Right forelimb (tissue), 1 donor: ENCODE data around the gene GP9.

Source experiments
- DNase-seq: peaks from one replicate; pipeline ENCODE4 v3.0.0-alpha.2; 2018

GP9 gene

GRCh38 chr3:129030611-129031010 lies 30.0 kb upstream of the GP9 start:
- DNase-seq = no peak

DNA sequence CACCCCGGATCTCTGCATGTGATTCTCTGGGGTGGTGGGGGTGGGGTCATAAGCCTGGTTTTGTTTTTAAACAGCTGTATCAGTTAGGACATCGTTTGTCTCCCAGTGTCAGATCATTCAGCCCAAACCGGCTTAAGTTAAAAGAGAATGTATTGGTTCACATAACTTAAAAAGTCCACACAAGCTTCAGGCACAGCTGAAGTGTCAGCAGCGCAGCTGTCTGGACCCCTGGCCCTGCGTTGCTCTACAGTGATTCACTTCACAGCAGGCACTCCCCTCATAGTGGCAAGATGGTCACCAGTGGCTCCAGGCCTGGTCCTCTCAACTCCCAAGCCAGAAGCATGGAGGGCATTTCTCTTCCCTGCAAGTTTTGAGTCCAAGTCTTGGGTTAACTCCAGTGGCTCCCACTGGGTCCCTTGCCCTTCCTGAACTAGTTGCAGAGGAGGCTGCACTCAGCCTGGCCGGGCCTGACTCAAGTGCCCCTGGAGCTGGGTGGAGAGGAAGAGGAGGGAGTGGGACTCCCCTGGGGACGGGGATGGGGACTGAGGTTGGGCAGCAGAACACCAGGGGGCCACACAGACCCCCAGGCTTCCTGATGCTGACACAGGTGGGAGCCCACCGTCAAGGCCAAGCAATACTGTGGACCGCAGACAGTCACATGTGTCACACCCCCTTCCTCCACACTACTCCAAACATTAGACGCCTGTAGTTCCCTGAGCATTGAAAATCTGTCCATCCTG lies 28.9 kb upstream of the GP9 start:
- no peak for DNase-seq

GRCh38 chr3:129032716-129033115 lies 27.9 kb upstream of the GP9 start:
- no peak for DNase-seq

- DNase-seq = no peak
Observed at GRCh38 chr3:129033151-129033550, 27.4 kb upstream of the GP9 start.

DNA sequence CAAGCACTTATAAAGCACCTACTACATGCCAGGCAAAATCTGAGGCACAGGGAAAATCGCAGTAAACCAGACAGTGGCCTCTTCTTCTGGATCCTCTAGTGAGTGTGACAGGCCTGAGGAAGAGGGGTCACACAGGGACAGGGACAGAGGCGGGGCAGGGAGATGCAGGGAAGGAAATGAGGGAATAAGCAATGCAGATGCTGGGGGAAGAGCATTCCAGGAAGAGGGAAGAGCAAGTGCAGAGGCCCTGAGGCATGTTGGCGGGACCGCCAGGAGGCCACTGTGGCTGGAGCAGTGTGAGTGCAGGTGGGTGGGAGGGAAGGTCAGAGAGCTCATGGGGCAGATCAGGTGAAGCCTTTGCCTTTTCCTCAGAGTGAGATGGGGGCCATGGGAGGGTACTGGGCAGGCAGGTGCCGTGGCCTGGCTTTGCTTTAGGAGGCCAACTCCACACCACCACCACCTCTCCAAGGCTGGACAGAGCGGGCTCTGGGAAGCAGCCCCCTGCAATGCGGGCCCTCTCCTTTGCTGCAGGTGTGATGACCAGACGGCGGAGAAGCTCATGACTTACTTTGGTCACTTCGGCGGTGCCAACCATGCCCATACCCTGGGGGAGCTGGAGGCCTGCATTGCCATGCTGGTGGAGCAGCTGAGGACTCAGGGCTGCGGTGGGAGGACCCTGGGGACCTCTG lies 26.8 kb upstream of the GP9 start:
- no peak for DNase-seq

DNA sequence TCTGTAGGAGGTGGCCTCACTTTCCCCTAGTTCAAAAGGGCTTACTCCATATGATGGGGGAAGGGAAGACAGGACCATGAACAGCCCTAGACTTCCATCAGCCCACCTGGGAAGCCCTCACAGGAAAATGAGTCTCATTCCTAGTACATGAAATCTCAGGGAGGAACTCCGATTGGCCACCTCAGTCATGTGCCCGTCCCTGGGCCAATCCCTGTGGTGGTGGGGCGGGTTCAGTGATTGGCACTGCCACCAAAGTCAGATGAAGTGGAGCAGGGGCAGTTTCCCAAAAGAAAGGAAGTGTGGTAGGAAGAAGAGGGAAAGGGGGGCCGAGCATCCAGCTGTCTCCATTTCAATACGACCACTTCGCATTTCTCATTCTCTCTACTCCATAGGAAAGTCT lies 25.9 kb upstream of the GP9 start:
- no peak for DNase-seq

GRCh38 chr3:129035360-129036221 lies 25.0 kb upstream of the GP9 start:
- no peak for DNase-seq

- DNase-seq = no peak
Observed at GRCh38 chr3:129036222-129037092, 24.1 kb upstream of the GP9 start.

DNA sequence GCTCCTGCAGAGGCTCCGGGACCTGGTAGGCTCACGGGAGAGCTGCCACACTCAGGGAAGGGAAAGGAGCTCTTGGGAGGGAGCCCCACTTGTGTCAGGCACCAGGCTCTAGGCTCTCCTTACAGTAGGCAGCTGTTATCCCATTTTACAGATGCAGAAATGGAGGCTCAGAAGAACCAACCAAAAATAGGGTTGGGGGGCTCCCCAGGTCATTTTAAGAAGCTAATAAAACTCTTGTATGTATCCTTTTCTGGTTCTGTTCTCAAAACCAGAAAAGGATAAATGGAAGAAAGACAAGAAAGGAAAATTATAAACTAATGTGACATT lies 23.5 kb upstream of the GP9 start:
- no peak for DNase-seq

DNA sequence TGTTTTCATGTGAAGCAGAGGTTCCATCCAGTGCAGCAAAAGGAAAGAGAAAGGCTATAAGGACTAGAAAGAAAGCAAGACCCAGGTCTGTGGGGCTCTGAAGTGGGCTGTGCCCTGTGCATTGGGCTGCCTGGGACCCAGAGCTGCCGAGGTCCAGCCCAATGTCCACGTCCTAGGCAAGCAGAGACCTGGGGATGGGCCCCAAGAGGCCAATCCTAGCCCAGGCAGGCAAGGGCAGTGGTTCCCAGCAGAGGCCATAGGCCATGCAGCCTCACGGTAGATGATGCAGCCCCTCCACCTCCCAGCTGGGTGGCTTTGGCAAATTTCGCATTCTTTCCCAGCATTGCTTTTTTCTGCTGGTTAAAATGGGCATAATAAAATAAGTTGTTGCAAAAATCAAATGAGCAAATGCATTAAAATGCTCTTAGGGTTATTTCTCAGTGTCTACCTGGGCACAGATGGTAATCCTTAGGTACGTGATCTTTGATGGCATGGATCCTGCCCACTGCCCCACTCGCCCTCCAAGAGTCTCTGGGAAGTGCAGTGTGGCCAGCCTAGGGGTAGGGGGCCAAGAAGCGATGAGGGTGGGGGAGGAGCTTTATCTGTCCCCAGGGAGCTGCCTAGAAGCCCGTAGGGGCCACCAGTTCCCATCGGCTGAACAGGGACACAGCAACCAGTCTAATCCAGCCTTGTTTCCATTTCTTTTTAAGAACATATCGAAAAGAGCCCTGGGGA lies 22.3 kb upstream of the GP9 start:
- no peak for DNase-seq

DNA sequence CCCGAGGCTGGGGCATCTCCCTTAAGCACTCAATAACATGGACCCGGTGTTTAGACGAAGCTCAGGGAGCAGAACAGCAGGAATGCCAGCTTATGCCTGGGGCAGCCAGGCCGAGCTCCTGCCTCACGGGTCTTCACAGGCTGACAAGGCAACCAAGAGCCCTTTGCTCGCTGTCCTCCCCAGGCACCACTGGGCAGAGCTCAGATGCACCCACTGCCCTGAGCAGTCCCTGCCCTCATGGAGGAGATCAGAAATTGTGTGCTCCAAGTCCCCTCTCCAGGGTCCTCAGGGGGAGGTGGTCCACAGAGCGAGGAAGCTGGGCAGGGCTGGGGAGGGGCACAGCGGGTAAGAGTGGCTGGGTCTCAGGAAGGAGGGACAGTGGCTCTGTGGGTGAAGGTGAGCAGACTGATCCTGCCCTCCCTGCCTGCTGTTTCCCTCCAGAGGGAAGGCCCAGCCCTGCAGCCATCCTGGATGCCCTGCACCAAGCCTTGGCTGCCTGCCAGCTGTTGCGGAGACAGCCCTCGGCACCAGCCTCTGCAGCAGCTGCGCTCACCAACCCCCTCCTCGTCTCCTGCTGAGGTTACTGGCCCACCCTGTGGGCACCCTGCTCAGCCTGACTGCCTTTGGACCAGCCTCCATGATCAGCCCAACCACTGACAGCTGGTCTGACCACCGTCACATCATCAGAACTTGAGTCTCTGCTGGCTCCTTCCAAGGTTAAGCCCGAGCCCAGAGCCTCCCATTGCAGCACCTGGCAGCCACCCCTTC lies 21.1 kb upstream of the GP9 start:
- DNase-seq = no peak

- DNase-seq = no peak
Observed at GRCh38 chr3:129040039-129040336, 20.6 kb upstream of the GP9 start.

- no peak for DNase-seq
Observed at GRCh38 chr3:129040579-129041300, 19.8 kb upstream of the GP9 start.

GRCh38 chr3:129045675-129046036 lies 14.9 kb upstream of the GP9 start:
- no peak for DNase-seq

- no peak for DNase-seq
Observed at GRCh38 chr3:129046037-129046731, 14.4 kb upstream of the GP9 start.

GRCh38 chr3:129046732-129047552 lies 13.6 kb upstream of the GP9 start:
- DNase-seq = no peak

DNA sequence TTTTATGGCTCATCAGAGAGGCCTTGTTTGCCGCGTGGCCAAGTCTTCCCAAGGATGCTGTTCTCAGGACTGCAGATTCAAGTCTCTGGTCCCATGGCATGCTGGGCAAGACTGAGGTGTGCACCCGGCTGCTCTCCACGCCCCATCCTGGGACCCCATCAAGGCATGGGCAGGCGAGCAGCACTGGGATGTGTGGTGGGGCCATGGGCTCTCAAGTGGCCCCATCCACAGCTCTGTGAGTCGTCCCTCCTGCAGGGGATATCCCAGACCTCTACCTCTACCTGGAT lies 13.1 kb upstream of the GP9 start:
- DNase-seq = no peak

GRCh38 chr3:129050556-129051295 lies 9.9 kb upstream of the GP9 start:
- DNase-seq = no peak

DNA sequence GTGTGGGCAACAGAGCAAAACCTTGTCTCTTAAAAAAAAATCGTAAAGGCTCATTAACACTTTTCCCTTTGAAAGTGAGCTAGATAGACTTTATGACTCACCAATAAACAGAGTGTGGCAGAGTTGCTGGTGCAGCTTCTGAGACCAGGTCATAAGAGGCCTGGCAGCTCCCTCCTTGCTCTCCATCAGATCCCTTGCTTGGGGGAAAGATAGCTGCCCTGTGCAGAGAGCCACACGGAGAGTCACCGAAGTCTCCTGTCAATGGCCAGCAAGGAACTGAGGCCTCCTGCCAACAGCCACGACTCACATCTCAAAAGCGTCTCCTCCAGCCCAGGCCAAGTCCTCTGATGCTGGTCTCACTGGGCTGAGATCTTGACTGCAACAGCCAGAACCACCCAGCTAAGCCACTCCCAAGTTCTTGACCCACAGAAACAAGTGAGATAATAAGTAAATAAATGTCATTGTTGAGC lies 8.7 kb upstream of the GP9 start:
- no peak for DNase-seq
